H1 (cell line): ENCODE data around the gene IGF2R. TPM values are rescaled to one million over a fixed set of nuclear protein-coding genes. Genes with fewer than 3 reads are reported as not detected.

Source experiments
- CTCF ChIA-PET: fragments of 300-600 bp; sonication (Branson Sonifier 250); formaldehyde crosslinking; loops from one replicate; lab custom pipeline; 2021; ENCODE audit not compliant: partially characterized antibody; lab: Charles Lee
- POLR2A ChIA-PET: fragments of 300-600 bp; sonication (Branson Sonifier 250); formaldehyde crosslinking; loops from one replicate; lab custom pipeline; 2021; ENCODE audit warnings: inconsistent platforms; ENCODE audit not compliant: partially characterized antibody; lab: Charles Lee
- DNase-seq, 2 experiments: peaks; one replicate each; pipeline versions ENCODE4 v3.0.0 to v3.0.0-alpha.2; 2010 to 2022; ENCODE audit warnings: low spot score in 2 of 2, low read depth in 1 of 2, mixed read lengths in 1 of 2
- FAIRE-seq: peaks from 2 replicates; lab custom pipeline; 2011; peaks lifted over from hg19 to GRCh38; lab: Jason Lieb, UNC
- H2AFZ ChIP-seq: 2 replicates; pipeline ENCODE4 v1.8.1; 2012; ENCODE audit warnings: low read length, inconsistent platforms
- H2AK5ac ChIP-seq: 2 replicates; pipeline ENCODE4 v1.6.1; 2013; ENCODE audit warnings: low read depth, low read length
- H2BK120ac ChIP-seq: replicated peaks from 2 replicates; pipeline ENCODE3; 2013; ENCODE audit warnings: low read depth, low read length, inconsistent platforms
- H2BK12ac ChIP-seq: 2 replicates; pipeline ENCODE4 v1.6.1; 2013; ENCODE audit warnings: low read depth, low read length
- H2BK15ac ChIP-seq: 2 replicates; pipeline ENCODE4 v1.6.1; 2013; ENCODE audit warnings: low read length
- H2BK20ac ChIP-seq: 2 replicates; pipeline ENCODE4 v1.6.1; 2013; ENCODE audit warnings: low read length
- H2BK5ac ChIP-seq: 2 replicates; pipeline ENCODE4 v1.6.1; 2013; ENCODE audit warnings: low read depth, low read length
- H3K14ac ChIP-seq: 2 replicates; pipeline ENCODE4 v1.6.1; 2013; ENCODE audit warnings: inconsistent platforms; ENCODE audit not compliant: insufficient read length
- H3K18ac ChIP-seq: 2 replicates; pipeline ENCODE4 v1.6.1; 2013; ENCODE audit warnings: low read length; ENCODE audit errors: extremely low read depth
- H3K23ac ChIP-seq: 2 replicates; pipeline ENCODE4 v1.6.1; 2013; ENCODE audit warnings: inconsistent platforms; ENCODE audit not compliant: insufficient read length
- H3K23me2 ChIP-seq: 2 replicates; pipeline ENCODE4 v1.6.1; 2013; ENCODE audit warnings: low read depth, low read length
- H3K27ac ChIP-seq: 2 replicates; pipeline ENCODE4 v1.6.1; 2011; ENCODE audit warnings: low read depth, low read length, inconsistent platforms
- H3K27me3 ChIP-seq, 4 experiments: replicated peaks in 1 of 4; 1 replicate in 1 of 4; 2 replicates in 3 of 4; pipeline versions ENCODE4 v1.6.1 to v1.8.1; 2011 to 2013; ENCODE audit warnings: low read length in 3 of 4, mild to moderate bottlenecking in 3 of 4, inconsistent platforms in 2 of 4, mixed read lengths in 2 of 4, moderate library complexity in 1 of 4; ENCODE audit not compliant: control insufficient read depth in 3 of 4, insufficient read depth in 3 of 4; ENCODE audit errors: extremely low read depth in 1 of 4
- H3K36me3 ChIP-seq, 4 experiments: 2 replicates each; pipeline versions ENCODE4 v1.6.1 to v1.8.1; 2011 to 2013; ENCODE audit warnings: mild to moderate bottlenecking in 4 of 4, low read length in 3 of 4, moderate library complexity in 2 of 4, control low read depth in 1 of 4, inconsistent platforms in 1 of 4; ENCODE audit not compliant: insufficient read depth in 4 of 4, control insufficient read depth in 2 of 4
- H3K4ac ChIP-seq: replicated peaks from 2 replicates; pipeline ENCODE3; 2013; ENCODE audit warnings: low read length, low read depth, mixed read lengths, inconsistent platforms; ENCODE audit not compliant: insufficient read length
- H3K4me1 ChIP-seq, 4 experiments: replicated peaks in 1 of 4; 1 replicate in 1 of 4; 2 replicates in 3 of 4; pipeline versions ENCODE4 v1.6.1 to v1.8.1; 2011 to 2013; ENCODE audit warnings: low read length in 3 of 4, inconsistent platforms in 2 of 4, mixed read lengths in 1 of 4; ENCODE audit not compliant: insufficient read depth in 4 of 4, control insufficient read depth in 3 of 4
- H3K4me2 ChIP-seq, 2 experiments: 2 replicates each; pipeline versions ENCODE4 v1.6.1 to v1.8.1; 2011 to 2013; ENCODE audit warnings: low read depth in 2 of 2, low read length in 2 of 2, control low read depth in 1 of 2, inconsistent platforms in 1 of 2, mild to moderate bottlenecking in 1 of 2; ENCODE audit not compliant: insufficient read depth in 1 of 2
- H3K4me3 ChIP-seq, 4 experiments: fragments of 200-600, 300-600 bp in 1 of 4; sonication (generic), shearing (Covaris generic), sonication (Bioruptor Twin) in 1 of 4; 2 replicates each; pipeline versions ENCODE4 v1.5.1 to v1.8.1; 2011 to 2016; ENCODE audit warnings: low read length in 4 of 4, low read depth in 3 of 4, control low read depth in 2 of 4, inconsistent platforms in 2 of 4, mild to moderate bottlenecking in 2 of 4, mixed read lengths in 1 of 4, moderate library complexity in 1 of 4; ENCODE audit not compliant: insufficient read depth in 2 of 4; ENCODE audit errors: extremely low read depth in 1 of 4
- H3K56ac ChIP-seq: replicated peaks from 2 replicates; pipeline ENCODE3; 2013; ENCODE audit warnings: low read depth, mild to moderate bottlenecking, mixed read lengths, low read length, inconsistent platforms; ENCODE audit not compliant: insufficient read length
- H3K79me1 ChIP-seq: 2 replicates; pipeline ENCODE4 v1.6.1; 2013; ENCODE audit warnings: low read depth, low read length, control low read depth
- H3K79me2 ChIP-seq, 2 experiments: 2 replicates each; pipeline versions ENCODE4 v1.6.1 to v1.8.1; 2012 to 2013; ENCODE audit warnings: low read length in 2 of 2, mild to moderate bottlenecking in 2 of 2, inconsistent platforms in 1 of 2; ENCODE audit not compliant: insufficient read depth in 2 of 2, control insufficient read depth in 1 of 2
- H3K9ac ChIP-seq, 4 experiments: replicated peaks in 1 of 4; 1 replicate in 1 of 4; 2 replicates in 3 of 4; pipeline versions ENCODE4 v1.6.1 to v1.8.1; 2011 to 2013; ENCODE audit warnings: low read depth in 3 of 4, low read length in 3 of 4, control low read depth in 2 of 4, mild to moderate bottlenecking in 2 of 4, moderate library complexity in 2 of 4, inconsistent platforms in 1 of 4; ENCODE audit errors: extremely low read depth in 1 of 4
- H3K9me3 ChIP-seq, 2 experiments: 2 replicates each; pipeline versions ENCODE4 v1.6.1 to v1.8.1; 2012 to 2013; ENCODE audit warnings: mild to moderate bottlenecking in 2 of 2, moderate library complexity in 2 of 2, control low read depth in 1 of 2, inconsistent platforms in 1 of 2, low read depth in 1 of 2, low read length in 1 of 2, mixed read lengths in 1 of 2; ENCODE audit not compliant: insufficient read depth in 2 of 2
- H4K20me1 ChIP-seq, 2 experiments: replicated peaks in 1 of 2; 2 replicates each; pipeline versions ENCODE3 to v1.8.1; 2011 to 2013; ENCODE audit warnings: inconsistent platforms in 2 of 2, low read length in 2 of 2, mild to moderate bottlenecking in 1 of 2; ENCODE audit not compliant: insufficient read depth in 2 of 2, control insufficient read depth in 1 of 2
- H4K5ac ChIP-seq: 2 replicates; pipeline ENCODE4 v1.6.1; 2013; ENCODE audit warnings: low read length, low read depth, mixed read lengths, inconsistent platforms; ENCODE audit not compliant: insufficient read length
- H4K8ac ChIP-seq: 2 replicates; pipeline ENCODE4 v1.8.0; 2013; ENCODE audit warnings: mild to moderate bottlenecking, moderate library complexity, low read length, inconsistent platforms; ENCODE audit not compliant: insufficient read depth; ENCODE audit errors: extremely low read depth
- H4K91ac ChIP-seq: replicated peaks from 2 replicates; pipeline ENCODE3; 2013; ENCODE audit warnings: low read length, mixed read lengths, inconsistent platforms; ENCODE audit not compliant: insufficient read length
- CHD2 ChIP-seq: IDR thresholded peaks from 2 replicates; pipeline ENCODE4 v1.6.1; 2012; ENCODE audit warnings: low read length, improper control_type of control experiment
- EGR1 ChIP-seq: IDR thresholded peaks from 2 replicates; pipeline ENCODE4 v1.6.1; 2011; ENCODE audit warnings: low read depth, low read length, borderline replicate concordance
- KDM5A ChIP-seq: fragments of 200-600 bp; IDR thresholded peaks from 2 replicates; pipeline ENCODE4 v1.7.1; 2012; ENCODE audit warnings: mild to moderate bottlenecking, low read length, inconsistent platforms, mixed read lengths
- MAFK ChIP-seq: IDR thresholded peaks from 2 replicates; pipeline ENCODE4 v1.6.1; 2012; ENCODE audit warnings: low read depth, mild to moderate bottlenecking, improper control_type of control experiment, low read length
- POLR2AphosphoS5 ChIP-seq: IDR thresholded peaks from 2 replicates; pipeline ENCODE4 v1.6.1; 2011; ENCODE audit warnings: low read depth, low read length
- RBBP5 ChIP-seq: IDR thresholded peaks from 2 replicates; pipeline ENCODE4 v1.7.1; 2012; ENCODE audit warnings: low read depth, mild to moderate bottlenecking, inconsistent platforms, low read length, moderate library complexity, borderline replicate concordance
- SAP30 ChIP-seq: fragments of 300-600 bp; sonication (generic); IDR thresholded peaks from 2 replicates; pipeline ENCODE4 v1.7.1; 2012; ENCODE audit warnings: low read length, moderate library complexity, mild to moderate bottlenecking, inconsistent platforms; ENCODE audit not compliant: insufficient read depth, insufficient replicate concordance
- SIRT6 ChIP-seq: IDR thresholded peaks from one replicate; pipeline ENCODE4 v1.7.1; 2012; ENCODE audit warnings: low read length, inconsistent platforms
- SUZ12 ChIP-seq: fragments of 200-600 bp; sonication (generic); IDR thresholded peaks from 2 replicates; pipeline ENCODE4 v1.6.1; 2012; ENCODE audit warnings: mild to moderate bottlenecking, inconsistent platforms, low read length, moderate library complexity, mixed read lengths
- TAF1 ChIP-seq: IDR thresholded peaks from 2 replicates; pipeline ENCODE4 v1.6.1; 2011; ENCODE audit warnings: mild to moderate bottlenecking, low read depth, low read length
- TBP ChIP-seq: IDR thresholded peaks from 2 replicates; pipeline ENCODE4 v1.6.1; 2011; ENCODE audit warnings: low read depth, low read length, improper control_type of control experiment
- WGBS, 2 experiments: shearing (Covaris generic) in 1 of 2; methylation state at CpG; one replicate each; pipeline versions ENCODE4 v1.1.6 to v1.1.7; 2013 to 2015; ENCODE audit warnings: low lambda C conversion rate in 2 of 2, mixed read lengths in 2 of 2, inconsistent platforms in 1 of 2, low coverage in 1 of 2, missing lambda C conversion rate in 1 of 2; ENCODE audit not compliant: insufficient replicate concordance in 2 of 2, insufficient coverage in 1 of 2, insufficient read length in 1 of 2; ENCODE audit errors: extremely low coverage in 1 of 2, missing lambda C conversion rate in 1 of 2; 5-methylcytosine and 5-hydroxymethylcytosine counted together
- polyA plus RNA-seq, 7 experiments: library from polyadenylated mRNA; depleted of rRNA in 3 of 7; stranded (reverse) in 5 of 7; unstranded in 2 of 7; fragments of >200 nt in 5 of 7; fragments of 200-250 nt in 2 of 7; gene quantifications; 1 replicate in 5 of 7; 2 replicates in 1 of 7; 4 replicates in 1 of 7; pipeline versions ENCODE4 v1.2.1 to v1.2.3, GENCODE V29; 2011 to 2013; ENCODE audit warnings: missing spikeins in 2 of 7, mixed read lengths in 2 of 7
- total RNA-seq: library from RNA; stranded (reverse); fragmentation: NEBNext Ultra II Directional; extraction: Animal tissue kit (Norgen Biotek cat#: 25700); gene quantifications from 2 replicates; pipeline ENCODE4 v1.2.1, GENCODE V29; 2021
- TF ChIP-seq, protein P1 (sequence below): IDR thresholded peaks from 2 replicates; pipeline ENCODE4 v1.6.1; 2012; ENCODE audit warnings: inconsistent platforms
- TF ChIP-seq, protein P2 (sequence below): IDR thresholded peaks from 2 replicates; pipeline ENCODE4 v1.6.1; 2011; ENCODE audit warnings: low read depth, mild to moderate bottlenecking, low read length; ENCODE audit not compliant: insufficient read depth

IGF2R gene
- total and polyA plus RNA-seq, 2 of the 8 experiments (the other 6 are each of a cell fraction or from before 2014, with no cell fraction given): 20.6 to 74.1 TPM

DNA sequence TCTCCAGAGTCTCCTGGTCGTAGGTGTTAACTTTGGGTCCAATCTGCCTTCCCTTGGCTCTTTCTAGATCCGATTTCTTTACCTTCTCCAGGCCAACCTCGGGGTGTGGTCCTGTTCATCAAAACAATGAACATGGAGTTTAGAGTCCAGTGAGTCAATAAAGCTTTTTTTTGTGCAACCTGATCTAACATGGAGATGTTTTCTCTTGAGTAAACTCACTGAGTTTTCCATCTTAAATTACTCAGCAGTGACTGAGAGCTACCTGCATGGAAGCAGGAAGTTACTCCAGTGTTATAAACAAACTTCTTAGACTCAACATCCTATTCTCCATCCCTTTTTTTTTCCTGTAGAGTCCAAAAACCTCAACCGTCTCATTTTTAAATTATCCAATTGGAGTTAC is 137.8 kb downstream of the IGF2R start:
- Histone ChIP-seq H3K14ac (no peak overlapping the region), H3K9ac (no peak overlapping the region), H4K8ac (no peak overlapping the region), H4K20me1 (peaks cover 0 to 8% of the 10 kb centered on the region in 2 experiments), H2BK5ac (no peak overlapping the region), H3K9me3 (no peaks in the 10 kb centered on the region), H3K4ac (no peak overlapping the region), H3K4me2 (no peak overlapping the region), H3K27me3 (no peaks in the 10 kb centered on the region), H3K18ac (no peak overlapping the region), H3K27ac (no peak overlapping the region), H3K79me2 (no peaks in the 10 kb centered on the region), H3K23ac (no peak overlapping the region), H4K91ac (no peak overlapping the region), H3K36me3 (peaks cover 9 to 24% (median 19%) of the 10 kb centered on the region in 4 experiments), H2BK15ac (no peak overlapping the region), H2AFZ (no peak overlapping the region), H3K23me2 (no peaks in the 10 kb centered on the region), H3K56ac (no peak overlapping the region), H2BK120ac (no peak overlapping the region), H2BK20ac (no peak overlapping the region), H4K5ac (no peak overlapping the region), H3K4me1 (peaks cover 0 to 3% (median 0%) of the 10 kb centered on the region in 4 experiments; a peak in 1 of 7 replicates), H3K4me3 (no peak overlapping the region), H2AK5ac (no peak overlapping the region), H2BK12ac (no peak overlapping the region), H3K79me1 (no peaks in the 10 kb centered on the region; the same call in 1 of the 2 replicates)
- CTCF ChIA-PET: interaction anchor here (0.6 to 1.6 kb wide), 4 partner anchors 27 to 349 kb away, joined by 3 to 4 read pairs (median 3); no protein-coding TSS in a partner anchor
- TF ChIP-seq, protein P1, sequence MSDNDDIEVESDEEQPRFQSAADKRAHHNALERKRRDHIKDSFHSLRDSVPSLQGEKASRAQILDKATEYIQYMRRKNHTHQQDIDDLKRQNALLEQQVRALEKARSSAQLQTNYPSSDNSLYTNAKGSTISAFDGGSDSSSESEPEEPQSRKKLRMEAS: no peak
- TF ChIP-seq KDM5A: no peak
- TF ChIP-seq POLR2AphosphoS5: no peak
- no peak for TF ChIP-seq SIRT6
- TF ChIP-seq SAP30: no peak
- TF ChIP-seq CHD2: no peak
- TF ChIP-seq TAF1: no peak
- TF ChIP-seq RBBP5: no peak
- no peak for TF ChIP-seq TBP
- TF ChIP-seq, protein P2, sequence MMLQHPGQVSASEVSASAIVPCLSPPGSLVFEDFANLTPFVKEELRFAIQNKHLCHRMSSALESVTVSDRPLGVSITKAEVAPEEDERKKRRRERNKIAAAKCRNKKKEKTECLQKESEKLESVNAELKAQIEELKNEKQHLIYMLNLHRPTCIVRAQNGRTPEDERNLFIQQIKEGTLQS: no peak
- no peak for TF ChIP-seq EGR1
- TF ChIP-seq SUZ12: no peak
- TF ChIP-seq MAFK: no peak
- WGBS, 2 experiments: 96 to 100% methylated on average over 1 to 4 of the region's 4 CpGs
- POLR2A ChIA-PET: no interaction called here
- DNase-seq (no peak), FAIRE-seq (no peak)
